GM18867 (cell line): ENCODE results near the gene PPARA.

Experiments used
- ATAC-seq: cut with Tn5 transposase; IDR thresholded peaks from one replicate; pipeline ENCODE4 v1.9.1; 2021; ENCODE audit warnings: mild to moderate bottlenecking, moderate library complexity; ENCODE audit not compliant: unreplicated experiment

Gene PPARA

GRCh38 chr22:46142548-46143490 lies 7.5 kb upstream of the PPARA start:
- no peak for ATAC-seq

GRCh38 chr22:46143491-46144147 lies 6.7 kb upstream of the PPARA start:
- ATAC-seq: no peak

- ATAC-seq: no peak
These were observed 4.9 kb upstream of the PPARA start for GRCh38 chr22:46145361-46145851.

- no peak for ATAC-seq
These were observed 4.4 kb upstream of the PPARA start for GRCh38 chr22:46145896-46146295.

GRCh38 chr22:46146329-46146728 lies 4.0 kb upstream of the PPARA start:
- ATAC-seq: no peak

GRCh38 chr22:46147061-46147460 lies 3.3 kb upstream of the PPARA start:
- no peak for ATAC-seq

GRCh38 chr22:46147471-46148267 lies 2.7 kb upstream of the PPARA start:
- ATAC-seq: no peak

- ATAC-seq: no peak
These were observed 2.0 kb upstream of the PPARA start for GRCh38 chr22:46148336-46148735.

GRCh38 chr22:46148816-46149511 lies 1.4 kb upstream of the PPARA start:
- ATAC-seq: no peak

GRCh38 chr22:46149512-46150033 lies 753 bp upstream of the PPARA start:
- ATAC-seq: no peak

- peak; percentile 31 for ATAC-seq
These were observed 540 bp downstream of the PPARA start for GRCh38 chr22:46150655-46151477.

GRCh38 chr22:46153930-46154329 lies 3.6 kb downstream of the PPARA start:
- no peak for ATAC-seq

- ATAC-seq: no peak
These were observed 5.7 kb downstream of the PPARA start for GRCh38 chr22:46156031-46156430.

GRCh38 chr22:46158283-46158682 lies 8.0 kb downstream of the PPARA start:
- no peak for ATAC-seq

- no peak for ATAC-seq
These were observed 8.9 kb downstream of the PPARA start for GRCh38 chr22:46159212-46159611.

- ATAC-seq: no peak
These were observed 9.5 kb downstream of the PPARA start for GRCh38 chr22:46159777-46160176.

- ATAC-seq: no peak
These were observed 12.0 kb downstream of the PPARA start for GRCh38 chr22:46162285-46162684.

- ATAC-seq: no peak
These were observed 12.6 kb downstream of the PPARA start for GRCh38 chr22:46162771-46163556.

- no peak for ATAC-seq
These were observed 13.2 kb downstream of the PPARA start for GRCh38 chr22:46163557-46163888.
